HG03097 (cell line): ENCODE results near the gene METTL25.

Source experiments
- ATAC-seq: cut with Tn5 transposase; IDR thresholded peaks from one replicate; pipeline ENCODE4 v1.9.1; 2021; ENCODE audit not compliant: unreplicated experiment, low FRiP score

Gene METTL25

DNA sequence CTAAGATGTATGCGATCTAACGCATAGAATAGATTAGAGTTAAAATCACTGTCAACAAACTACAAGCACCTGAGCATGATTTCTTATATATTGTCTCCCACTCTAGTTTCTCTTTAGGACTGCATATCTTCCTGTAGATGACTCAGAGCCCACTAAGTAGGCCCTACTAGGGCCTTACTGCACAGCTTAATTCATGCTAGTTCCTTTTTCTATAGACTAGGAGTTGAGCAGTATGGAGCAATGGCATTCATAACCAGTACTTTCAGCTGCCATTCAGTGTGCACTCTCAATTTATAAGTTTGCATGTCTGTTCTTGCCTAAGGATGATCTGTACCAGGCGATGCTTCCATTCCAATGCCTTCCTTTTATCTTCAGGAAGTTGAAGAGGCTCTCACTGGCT is 103.5 kb downstream of the METTL25 start:
- ATAC-seq, result no peak

DNA sequence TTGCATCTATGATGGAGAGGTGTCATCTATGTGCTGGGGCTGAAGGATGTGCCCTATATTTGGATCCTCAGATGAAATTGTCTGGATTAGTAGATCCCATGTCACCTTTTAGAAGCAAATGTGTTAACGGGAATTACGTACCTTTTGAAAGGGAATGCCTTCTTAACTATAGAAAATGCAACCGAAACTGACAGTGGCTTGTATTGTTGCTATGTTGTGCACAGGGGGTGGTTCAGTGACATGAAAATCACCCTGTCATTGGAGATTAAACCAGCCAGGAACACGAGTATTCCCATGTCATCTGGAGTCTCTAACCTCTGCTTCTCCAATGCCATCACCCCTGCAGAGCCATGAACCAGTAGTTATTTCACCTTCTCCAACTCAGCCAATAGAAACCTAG is 110.2 kb downstream of the METTL25 start:
- ATAC-seq, result no peak

GRCh38 chr12:82470906-82471512 is 112.7 kb downstream of the METTL25 start:
- ATAC-seq, result no peak

- ATAC-seq, result no peak
Measured at GRCh38 chr12:82473111-82473754, 114.9 kb downstream of the METTL25 start.

- no peak for ATAC-seq
Measured at GRCh38 chr12:82474181-82474797, 116.0 kb downstream of the METTL25 start.

DNA sequence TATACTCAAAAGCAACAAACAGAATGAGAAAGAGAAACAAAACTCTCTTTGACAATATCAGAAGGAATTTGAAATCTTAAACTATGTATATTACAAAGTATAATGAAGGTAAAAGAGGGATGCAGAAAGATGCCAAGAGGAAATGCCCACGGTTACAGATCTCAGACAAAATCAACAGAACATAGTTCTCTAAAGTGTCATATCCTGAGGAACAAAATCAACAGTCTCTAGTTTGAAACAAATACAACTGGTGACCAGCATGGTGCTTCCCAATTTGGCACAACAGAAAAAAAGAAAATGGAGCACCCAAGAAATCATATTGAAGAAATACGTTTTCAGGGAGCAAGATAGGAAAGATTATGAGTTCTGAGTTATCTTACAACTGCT is 116.5 kb downstream of the METTL25 start:
- ATAC-seq, result no peak

- no peak for ATAC-seq
Measured at GRCh38 chr12:82475211-82475610, 116.9 kb downstream of the METTL25 start.

DNA sequence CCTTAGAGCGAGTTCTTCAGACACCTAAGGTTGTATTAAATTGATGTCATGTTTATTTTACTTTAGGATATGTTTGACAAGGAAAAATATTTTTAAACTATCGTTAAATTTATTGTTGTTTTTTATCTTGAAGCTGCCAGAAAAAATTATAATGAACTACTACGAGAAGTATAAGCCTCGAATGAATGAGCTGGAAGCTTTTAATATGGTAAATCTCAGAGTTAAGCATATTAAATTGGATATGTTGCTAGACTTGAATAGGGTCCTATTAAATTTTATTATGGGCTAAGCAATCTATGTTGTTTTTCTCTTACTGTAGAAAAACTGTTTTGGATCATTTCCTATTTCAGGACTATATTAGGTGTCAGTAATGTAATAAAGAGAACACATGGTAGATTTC is 118.2 kb downstream of the METTL25 start:
- no peak for ATAC-seq

- no peak for ATAC-seq
Measured at GRCh38 chr12:82479511-82479910, 121.2 kb downstream of the METTL25 start.

DNA sequence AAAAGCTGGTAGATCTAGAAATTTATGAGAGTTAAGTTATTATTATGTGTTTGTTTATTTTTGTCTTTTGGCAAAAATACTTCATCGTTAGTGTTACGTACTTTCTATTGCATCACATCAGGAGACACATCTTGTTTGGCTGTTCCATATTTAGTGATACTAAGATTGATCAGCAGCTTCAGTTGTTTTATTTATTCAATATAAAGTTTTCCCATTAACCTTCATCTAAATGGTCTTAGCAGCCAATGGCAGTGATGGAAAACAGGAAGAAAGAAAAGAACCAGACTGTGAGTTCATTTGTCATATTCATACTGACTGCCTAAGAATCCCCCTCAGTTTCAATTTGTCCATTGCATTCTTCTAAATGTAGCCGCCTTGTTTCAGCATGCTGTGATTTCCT is 122.3 kb downstream of the METTL25 start:
- no peak for ATAC-seq

GRCh38 chr12:82481954-82482353 is 123.6 kb downstream of the METTL25 start:
- no peak for ATAC-seq

- ATAC-seq, result no peak
Measured at GRCh38 chr12:82486524-82487235, 128.4 kb downstream of the METTL25 start.

DNA sequence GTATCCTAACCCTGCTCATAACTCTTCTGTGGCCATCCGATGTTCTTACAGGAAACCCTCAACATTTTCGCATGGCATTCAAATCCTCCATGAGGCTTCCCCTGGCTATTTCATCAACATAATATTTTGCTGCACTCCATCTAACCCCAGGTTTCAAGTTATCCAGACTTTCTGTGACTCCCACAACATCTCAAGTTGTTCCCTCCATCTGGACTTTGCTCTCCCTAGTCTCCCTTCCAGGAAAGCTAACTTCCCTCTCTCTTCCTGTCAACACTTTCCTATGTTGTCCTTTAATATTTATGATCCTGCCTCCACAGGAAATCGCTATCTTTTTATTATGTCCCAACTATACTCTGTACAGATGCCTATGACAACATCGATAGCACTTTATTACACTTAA is 146.1 kb downstream of the METTL25 start:
- no peak for ATAC-seq

GRCh38 chr12:82505150-82505549 is 146.8 kb downstream of the METTL25 start:
- no peak for ATAC-seq

DNA sequence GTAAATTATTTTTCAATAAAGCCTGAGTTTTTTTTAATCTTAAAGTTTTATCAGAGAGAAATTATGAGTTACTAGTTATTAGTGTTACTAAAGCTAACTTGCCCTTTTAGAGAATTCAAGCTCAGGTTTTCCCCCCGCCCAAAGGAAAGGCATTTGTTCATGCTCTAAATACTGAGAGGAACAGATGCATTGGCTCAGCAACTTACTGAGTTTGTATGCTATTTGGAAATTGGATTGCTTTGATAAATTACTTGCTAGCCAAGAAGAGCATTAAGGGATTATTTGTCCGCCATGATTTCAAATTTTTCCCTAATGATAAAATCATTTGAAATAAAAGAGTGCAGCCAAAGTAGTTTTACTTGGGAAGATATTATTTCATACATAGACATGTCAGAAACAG is 149.4 kb downstream of the METTL25 start:
- ATAC-seq, result no peak

GRCh38 chr12:82510386-82510785 is 152.1 kb downstream of the METTL25 start:
- ATAC-seq, result no peak

GRCh38 chr12:82514880-82515279 is 156.6 kb downstream of the METTL25 start:
- ATAC-seq, result no peak

- no peak for ATAC-seq
Measured at GRCh38 chr12:82515652-82516051, 157.3 kb downstream of the METTL25 start.

GRCh38 chr12:82517027-82517426 is 158.7 kb downstream of the METTL25 start:
- ATAC-seq, result peak; percentile 64

DNA sequence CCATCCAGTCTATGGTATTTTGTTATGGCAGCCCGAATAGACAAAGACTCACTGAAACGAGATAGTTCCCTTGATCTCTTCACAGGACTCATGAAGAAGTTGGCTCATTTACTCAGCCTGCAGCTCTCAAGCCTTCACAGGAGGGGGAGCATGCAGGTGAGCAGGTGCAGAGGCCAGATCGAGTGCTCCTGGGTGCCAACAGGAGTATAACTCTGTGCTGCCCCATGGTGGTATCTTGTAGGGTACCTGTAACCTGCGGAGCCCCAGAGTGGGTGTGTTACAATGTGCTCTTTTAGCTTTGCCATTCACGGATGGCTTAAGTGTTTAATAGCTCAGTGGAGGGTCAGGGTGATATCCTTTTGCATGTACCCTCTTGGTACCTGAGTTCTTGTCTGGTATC is 159.5 kb downstream of the METTL25 start:
- ATAC-seq, result no peak

GRCh38 chr12:82519510-82519909 is 161.2 kb downstream of the METTL25 start:
- ATAC-seq, result no peak

DNA sequence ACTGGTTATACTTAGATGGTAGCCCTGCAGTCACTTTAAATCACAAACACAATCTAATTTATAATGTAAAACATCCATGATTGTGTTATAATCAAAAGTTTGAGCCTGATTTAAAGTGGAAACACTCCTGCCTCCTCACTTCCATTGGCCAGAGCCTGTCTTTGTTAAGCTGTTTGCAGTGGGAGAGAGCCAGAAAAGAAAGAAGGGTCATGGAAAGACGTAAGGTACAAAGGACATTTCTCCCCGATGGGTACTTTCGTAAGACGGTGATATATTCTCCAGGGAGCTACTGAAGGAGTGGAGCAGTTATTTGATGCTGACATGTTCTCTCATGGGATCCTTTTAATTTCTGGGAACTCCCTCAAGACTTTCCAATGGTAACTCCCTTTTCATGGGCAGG is 164.0 kb downstream of the METTL25 start:
- ATAC-seq, result no peak
